GM21515 (cell line): ENCODE measurements around the gene TBC1D3B.
"Not testable (repeated sequence)": the region's sequence is repeated elsewhere in the genome, so short reads cannot be mapped to it uniquely, and the experiment has no call there.

Experiments
- ATAC-seq: cut with Tn5 transposase; IDR thresholded peaks from one replicate; pipeline ENCODE4 v1.9.1; 2021; ENCODE audit not compliant: unreplicated experiment

TBC1D3B gene

GRCh38 chr17:36131421-36131820 lies 45.0 kb downstream of the TBC1D3B start:
- ATAC-seq: no peak

- ATAC-seq: no peak
Observed at GRCh38 chr17:36130346-36130745, 46.1 kb downstream of the TBC1D3B start.

- ATAC-seq: no peak
Observed at GRCh38 chr17:36129616-36130015, 46.8 kb downstream of the TBC1D3B start.

- no peak for ATAC-seq
Observed at GRCh38 chr17:36128411-36128978, 47.9 kb downstream of the TBC1D3B start.

- no peak for ATAC-seq
Observed at GRCh38 chr17:36127911-36128310, 48.5 kb downstream of the TBC1D3B start.

GRCh38 chr17:36127199-36127893 lies 49.1 kb downstream of the TBC1D3B start:
- ATAC-seq: no peak

- ATAC-seq: no peak
Observed at GRCh38 chr17:36124879-36125824, 51.3 kb downstream of the TBC1D3B start.

GRCh38 chr17:36123431-36123830 lies 53.0 kb downstream of the TBC1D3B start:
- ATAC-seq: no peak

GRCh38 chr17:36121099-36121498 lies 55.3 kb downstream of the TBC1D3B start:
- not testable (repeated sequence) for ATAC-seq

GRCh38 chr17:36120221-36120620 lies 56.2 kb downstream of the TBC1D3B start:
- no peak for ATAC-seq

GRCh38 chr17:36118477-36119353 lies 57.7 kb downstream of the TBC1D3B start:
- ATAC-seq: no peak

GRCh38 chr17:36117505-36118382 lies 58.7 kb downstream of the TBC1D3B start:
- no peak for ATAC-seq
